NCI-H69 (cell line): Measurements from ENCODE around the gene MCM5.

Experiments used
- DNase-seq: peaks from one replicate; lab custom pipeline; 2025; lab: John Stamatoyannopoulos, UW

MCM5 gene

GRCh38 chr22:35399678-35400500, at the start of gene MCM5:
Gene MCM5, plus strand, starts transcription at chr22:35400140. Its CDS starts 299 bp downstream, at chr22:35400439.
- DNase-seq = peak; percentile 99

- peak; percentile 96 for DNase-seq
Observed at GRCh38 chr22:35350539-35351503, 49.1 kb upstream of the MCM5 start.

GRCh38 chr22:35352214-35353111, 47.5 kb upstream of the MCM5 start:
- DNase-seq = peak; percentile 28

GRCh38 chr22:35353318-35353717, 46.6 kb upstream of the MCM5 start:
- no peak for DNase-seq

GRCh38 chr22:35354068-35354467, 45.9 kb upstream of the MCM5 start:
- no peak for DNase-seq

GRCh38 chr22:35357883-35358621, 41.9 kb upstream of the MCM5 start:
- DNase-seq = no peak

GRCh38 chr22:35359380-35360065, 40.4 kb upstream of the MCM5 start:
- DNase-seq = no peak

- no peak for DNase-seq
Observed at GRCh38 chr22:35361001-35361558, 38.9 kb upstream of the MCM5 start.

GRCh38 chr22:35363566-35364086, 36.3 kb upstream of the MCM5 start:
- no peak for DNase-seq

- DNase-seq = peak; percentile 86
Observed at GRCh38 chr22:35364230-35364629, 35.7 kb upstream of the MCM5 start.

GRCh38 chr22:35367331-35367886, 32.5 kb upstream of the MCM5 start:
- peak; percentile 40 for DNase-seq

GRCh38 chr22:35368386-35368785, 31.6 kb upstream of the MCM5 start:
- DNase-seq = no peak

- DNase-seq = peak; percentile 35
Observed at GRCh38 chr22:35369996-35370395, 29.9 kb upstream of the MCM5 start.

- DNase-seq = no peak
Observed at GRCh38 chr22:35373781-35374180, 26.2 kb upstream of the MCM5 start.

- DNase-seq = no peak
Observed at GRCh38 chr22:35375031-35375430, 24.9 kb upstream of the MCM5 start.

GRCh38 chr22:35375526-35375925, 24.4 kb upstream of the MCM5 start:
- DNase-seq = no peak

- DNase-seq = peak; percentile 98
Observed at GRCh38 chr22:35376728-35377472, 23.0 kb upstream of the MCM5 start.

- DNase-seq = no peak
Observed at GRCh38 chr22:35377735-35378134, 22.2 kb upstream of the MCM5 start.

- no peak for DNase-seq
Observed at GRCh38 chr22:35378621-35379020, 21.3 kb upstream of the MCM5 start.
